Measurements from ENCODE around the gene MAEA. TPM values are rescaled to one million over a fixed set of nuclear protein-coding genes. Genes with fewer than 3 reads are reported as not detected.

The MAEA gene
- total and polyA plus RNA-seq, 10 of the 15 experiments (the other 5 are each of a cell fraction or from before 2014, with no cell fraction given), result 3.6 to 67.1 (median 54.6) TPM

- no peak for DNase-seq (ENCODE audit: low read depth, low spot score)
- Histone ChIP-seq H3K79me2 (ENCODE audit: control insufficient read depth, insufficient read depth, low read length) (peaks cover 10% of the 10 kb centered on the region), H3K27me3 (replicated peaks in 1 of 2; ENCODE audit: control insufficient read depth in 2 of 2, insufficient read depth in 2 of 2, low read length in 1 of 2) (no peaks in the 10 kb centered on the region), H3K4me2 (ENCODE audit: control insufficient read depth, insufficient read depth) (no peak overlapping the region), H3K4me1 (ENCODE audit: control insufficient read depth, insufficient read depth, low read length) (peaks cover 10% of the 10 kb centered on the region; the same call in 1 of the 2 replicates), H3K9ac (ENCODE audit: control insufficient read depth, insufficient read depth, low read length) (no peak overlapping the region), H3K36me3 (ENCODE audit: control insufficient read depth in 2 of 2, insufficient read depth in 2 of 2, low read length in 1 of 2) (peaks cover 0 to 4% of the 10 kb centered on the region in 2 experiments; a peak in 2 of 4 replicates), H3K4me3 (no peak overlapping the region), H4K20me1 (ENCODE audit: control insufficient read depth, insufficient read depth) (no peaks in the 10 kb centered on the region), H2AFZ (ENCODE audit: control insufficient read depth, low read depth, low read length) (no peak overlapping the region), H3K9me3 (replicated peaks; ENCODE audit: control insufficient read depth, insufficient read depth, low read length) (peaks cover 24% of the 10 kb centered on the region), H3K27ac (ENCODE audit: control insufficient read depth, insufficient read depth) (no peak overlapping the region)
- no peak for ATAC-seq
- CTCF ChIA-PET, result no interaction called here
- intact Hi-C loops (cut with micrococcal nuclease; ENCODE audit: unreplicated experiment), result no loop called here
- SMC1A ChIA-PET (ENCODE audit: uncharacterized antibody, unreplicated experiment), result no interaction called here
- POLR2A ChIA-PET, result interaction anchor here (0.6 kb wide), 1 partner anchor 476 kb away, joined by 5 read pairs; no protein-coding TSS in a partner anchor
- RAD21 ChIA-PET (ENCODE audit: unreplicated experiment), result no interaction called here
- in situ Hi-C loops (cut with MboI), result loop anchor here (5.0 kb wide), 1 partner anchor 98 kb away; no protein-coding TSS in a partner anchor
- 97% methylated on average over 5 of the region's 5 CpGs for WGBS (ENCODE audit: insufficient coverage, insufficient replicate concordance, low lambda C conversion rate, missing lambda C conversion rate)
- no peak for TF ChIP-seq ZNF24 (IDR thresholded peaks at IDR 0.05)
- TF ChIP-seq ATF7 (IDR thresholded peaks at IDR 0.05; ENCODE audit: low read depth), result no peak
- no peak for TF ChIP-seq HDGF (IDR thresholded peaks at IDR 0.05)
- TF ChIP-seq RELB (IDR thresholded peaks at IDR 0.05; ENCODE audit: low read depth), result no peak
- no peak for TF ChIP-seq NFYB (IDR thresholded peaks at IDR 0.05; ENCODE audit: insufficient read depth, low read depth, low read length)
- no peak for TF ChIP-seq KLF5 (IDR thresholded peaks at IDR 0.05; ENCODE audit: partially characterized antibody)
- no peak for TF ChIP-seq PAX8 (IDR thresholded peaks at IDR 0.05)
- TF ChIP-seq ZBTB40 (IDR thresholded peaks at IDR 0.05; ENCODE audit: borderline replicate concordance), result no peak
- TF ChIP-seq NFIC (IDR thresholded peaks at IDR 0.05; ENCODE audit: low read depth, low read length), result no peak
- FAIRE-seq, result no peak
- BruUV-seq (replicated peaks), result no TSS peak
These were observed 35.9 kb upstream of the MAEA start for GRCh38 chr4:1253831-1254230.

All from GM12878 (cell line).